Stimulated activated CD4-positive, alpha-beta T cell treated with anti-CD3 and anti-CD28 coated beads, Interleukin-1b, Interleukin-23, amount 100 ng/mL, for 1 hour (primary cell): Measurements from ENCODE around the gene ANKS4B.
"Not testable (repeated sequence)": the region's sequence is repeated elsewhere in the genome, so short reads cannot be mapped to it uniquely, and the experiment has no call there.

Source experiments
- DNase-seq, 2 donors: peaks; one replicate each; pipeline ENCODE4 v3.0.0-alpha.2; 2020; ENCODE audit warnings: low read depth in 2 of 2

The ANKS4B gene

GRCh38 chr16:21233521-21234150, at the start of gene ANKS4B:
Gene ANKS4B, plus strand, starts transcription at chr16:21233699. Its CDS starts 39 bp downstream, at chr16:21233738.
- DNase-seq, result no peak

GRCh38 chr16:21183995-21184394, 49.5 kb upstream of the ANKS4B start:
- DNase-seq, result no peak

- DNase-seq, result no peak
These were observed 48.7 kb upstream of the ANKS4B start for GRCh38 chr16:21184834-21185233.

GRCh38 chr16:21185659-21186325, 47.7 kb upstream of the ANKS4B start:
- DNase-seq, result no peak

GRCh38 chr16:21186326-21186691, 47.2 kb upstream of the ANKS4B start:
- DNase-seq, result no peak

- no peak for DNase-seq
These were observed 44.2 kb upstream of the ANKS4B start for GRCh38 chr16:21189311-21189710.

- no peak for DNase-seq
These were observed 43.5 kb upstream of the ANKS4B start for GRCh38 chr16:21190013-21190412.

GRCh38 chr16:21190599-21190998, 42.9 kb upstream of the ANKS4B start:
- DNase-seq, result no peak

- no peak for DNase-seq
These were observed 40.5 kb upstream of the ANKS4B start for GRCh38 chr16:21192991-21193390.

GRCh38 chr16:21194771-21195301, 38.7 kb upstream of the ANKS4B start:
- DNase-seq, result no peak

- DNase-seq, result not testable (repeated sequence)
These were observed 38.2 kb upstream of the ANKS4B start for GRCh38 chr16:21195330-21195729.

GRCh38 chr16:21197112-21197511, 36.4 kb upstream of the ANKS4B start:
- no peak for DNase-seq

GRCh38 chr16:21197621-21198020, 35.9 kb upstream of the ANKS4B start:
- no peak for DNase-seq

- DNase-seq, result no peak
These were observed 33.8 kb upstream of the ANKS4B start for GRCh38 chr16:21199607-21200218.

- no peak for DNase-seq
These were observed 30.2 kb upstream of the ANKS4B start for GRCh38 chr16:21203155-21203797.

GRCh38 chr16:21205303-21205702, 28.2 kb upstream of the ANKS4B start:
- DNase-seq, result no peak

GRCh38 chr16:21206550-21206949, 26.9 kb upstream of the ANKS4B start:
- DNase-seq, result no peak

- no peak for DNase-seq
These were observed 24.9 kb upstream of the ANKS4B start for GRCh38 chr16:21208446-21209230.

- no peak for DNase-seq
These were observed 22.0 kb upstream of the ANKS4B start, which contains the start of gene ZP2 for GRCh38 chr16:21211486-21211885. Gene ZP2, minus strand, starts transcription at chr16:21211574. Its CDS starts 27 bp downstream, at chr16:21211547.

GRCh38 chr16:21214086-21214485, 19.4 kb upstream of the ANKS4B start:
- no peak for DNase-seq

- no peak for DNase-seq
These were observed 16.4 kb upstream of the ANKS4B start for GRCh38 chr16:21217121-21217520.

GRCh38 chr16:21218153-21218552, 15.3 kb upstream of the ANKS4B start:
- no peak for DNase-seq
